GM18508 (cell line): ENCODE results near the gene DYNC2I2.
"Not testable (repeated sequence)": the region's sequence is repeated elsewhere in the genome, so short reads cannot be mapped to it uniquely, and the experiment has no call there.

Source experiments
- ATAC-seq: cut with Tn5 transposase; IDR thresholded peaks from one replicate; pipeline ENCODE4 v1.9.1; 2021; ENCODE audit warnings: moderate number of reproducible peaks; ENCODE audit not compliant: insufficient read depth, unreplicated experiment

Gene DYNC2I2

DNA sequence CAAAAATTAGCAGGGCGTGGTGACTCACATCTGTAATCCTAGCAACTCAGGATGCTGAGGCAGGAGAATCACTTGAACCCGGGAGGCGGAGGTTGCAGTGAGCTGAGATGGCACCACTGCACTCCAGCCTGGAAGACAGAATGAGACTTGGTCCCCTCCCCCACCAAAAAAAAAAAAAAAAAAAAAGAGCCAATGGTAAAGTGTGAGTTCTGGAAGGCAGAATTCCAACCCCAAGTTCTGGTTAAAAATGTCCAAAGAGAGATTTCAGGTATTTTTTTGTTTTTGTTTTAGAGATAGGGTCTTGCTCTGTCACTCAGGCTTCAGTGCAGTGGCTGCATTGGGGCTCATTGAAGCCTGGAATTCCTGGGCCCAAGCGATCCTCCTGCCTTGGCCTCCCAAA, 30.8 kb upstream of the DYNC2I2 start:
- no peak for ATAC-seq

DNA sequence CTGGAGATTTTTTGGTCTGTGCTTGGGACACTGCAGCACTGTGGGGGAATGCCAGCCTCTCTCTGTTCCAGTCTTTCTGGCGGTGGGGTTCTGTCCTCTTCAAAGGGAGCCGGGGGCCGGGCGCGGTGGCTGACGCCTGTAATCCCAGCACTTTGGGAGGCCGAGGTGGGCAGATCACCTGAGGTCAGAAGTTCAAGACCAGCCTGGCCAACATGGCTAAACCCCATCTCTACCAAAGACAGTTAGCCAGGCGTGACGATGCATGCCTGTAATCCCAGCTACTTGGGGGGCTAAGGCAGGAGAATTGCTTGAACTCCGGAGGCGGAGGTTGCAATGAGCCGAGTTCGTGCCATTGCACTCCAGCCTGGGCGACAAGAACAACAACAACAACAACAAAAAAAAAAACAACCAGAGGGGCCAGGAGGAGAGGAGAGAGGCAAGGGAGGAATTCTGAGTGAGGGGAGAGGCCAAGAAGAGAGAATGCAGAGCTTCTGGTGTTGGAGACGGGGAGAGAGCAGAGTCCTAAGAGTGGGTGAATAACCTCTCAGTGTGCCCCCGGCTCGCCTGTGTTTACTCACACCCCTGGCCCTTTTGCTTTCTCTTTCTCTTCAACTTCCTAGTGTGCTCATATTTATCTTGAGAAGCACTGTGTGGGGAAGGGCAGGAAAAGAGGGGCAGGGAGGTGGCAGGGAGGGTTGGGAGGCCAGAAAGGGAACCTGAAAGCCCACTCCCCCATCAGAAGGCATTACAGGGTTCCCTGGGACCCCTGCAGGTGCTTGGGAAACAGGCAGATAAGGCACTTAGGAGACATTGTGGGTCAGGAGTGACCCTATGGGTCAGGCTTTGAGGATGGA, 29.2 kb upstream of the DYNC2I2 start:
- no peak for ATAC-seq

DNA sequence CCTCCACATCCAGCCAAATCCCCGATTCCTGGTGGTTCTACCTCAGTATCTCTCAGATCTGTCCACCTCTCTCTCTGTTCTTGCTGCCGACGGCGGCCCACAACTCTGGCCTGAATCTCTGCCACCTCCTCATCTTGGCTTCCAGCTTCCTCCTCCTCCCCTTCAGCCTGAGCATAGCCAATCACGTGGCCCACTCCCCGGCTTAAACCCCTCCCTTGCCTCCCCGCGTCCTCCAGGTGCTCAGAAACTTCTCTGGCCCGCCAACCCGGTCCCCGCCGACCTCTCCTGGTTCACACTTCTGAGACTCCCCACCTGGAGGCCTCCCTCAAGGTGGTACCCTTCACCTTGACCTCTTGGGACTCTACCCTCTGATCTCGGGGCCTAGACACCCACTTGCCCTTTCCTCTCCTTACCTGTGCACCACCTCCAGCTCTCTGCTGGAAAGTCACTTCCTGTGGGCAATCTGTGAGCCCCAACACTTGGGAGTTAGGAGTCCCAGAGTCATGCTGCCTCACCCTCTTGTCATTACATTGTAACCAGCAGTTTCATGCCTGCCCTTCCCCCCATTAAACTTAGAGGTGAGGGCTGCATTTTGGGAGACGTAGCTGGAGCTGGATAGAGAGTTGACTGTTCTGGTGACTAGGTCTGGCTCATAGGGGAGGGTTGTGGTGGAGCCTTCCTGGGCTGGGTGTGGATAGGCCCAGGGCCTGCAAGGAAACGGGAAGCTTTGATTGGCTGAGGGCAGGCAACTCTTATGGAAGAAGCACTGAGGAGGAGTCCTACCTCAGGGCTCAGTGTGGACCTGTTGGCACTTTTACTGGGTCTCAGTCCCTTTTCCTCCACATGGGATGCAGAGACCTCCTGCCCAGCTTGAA, 27.9 kb upstream of the DYNC2I2 start:
- ATAC-seq, result no peak

DNA sequence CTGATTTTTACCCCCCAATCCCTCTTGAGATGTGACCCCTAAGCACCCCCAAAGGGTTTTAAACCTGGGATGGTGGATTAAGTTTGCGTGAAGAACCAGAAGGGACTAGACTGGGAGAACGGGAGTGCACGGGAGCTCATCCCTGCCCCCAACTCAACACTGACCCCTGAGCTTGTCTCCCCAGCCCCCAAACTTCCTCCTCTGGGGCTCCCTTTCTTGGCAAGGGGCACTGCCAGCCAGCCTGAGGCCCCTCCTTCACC, 27.3 kb upstream of the DYNC2I2 start:
- ATAC-seq, result no peak

DNA sequence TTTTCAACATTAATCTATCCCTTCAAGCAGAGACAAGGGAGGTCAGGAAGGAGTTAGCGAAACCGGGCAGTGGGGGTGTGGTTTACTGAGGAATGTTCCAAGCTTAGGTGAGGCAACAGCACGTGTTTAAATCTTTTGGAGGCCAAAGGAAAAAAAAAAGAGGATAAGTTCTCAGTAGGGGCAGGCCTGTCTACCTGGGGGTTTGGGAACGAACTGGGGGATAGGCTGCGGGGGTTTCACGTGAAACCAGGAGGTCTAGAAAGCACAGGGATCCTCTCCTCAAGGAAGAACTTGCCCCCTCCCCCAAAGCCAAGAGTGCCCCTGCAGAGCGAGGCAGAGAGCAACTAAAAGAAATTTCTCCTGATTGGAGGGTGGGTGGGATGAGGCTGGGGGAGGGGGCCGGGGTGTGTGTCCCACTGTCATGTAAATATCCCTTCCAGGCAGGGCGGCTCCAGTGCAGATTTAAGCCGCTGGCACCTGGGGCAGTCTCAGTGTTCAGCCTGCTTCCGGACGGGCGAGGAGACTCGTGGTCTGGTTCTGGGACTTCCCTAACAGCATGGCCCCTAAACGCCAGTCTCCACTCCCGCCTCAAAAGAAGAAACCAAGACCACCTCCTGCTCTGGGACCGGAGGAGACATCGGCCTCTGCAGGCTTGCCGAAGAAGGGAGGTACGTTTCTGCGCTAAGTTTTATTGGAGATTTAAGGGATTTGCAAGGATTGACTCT, 26.9 kb upstream of the DYNC2I2 start:
- ATAC-seq, result no peak

DNA sequence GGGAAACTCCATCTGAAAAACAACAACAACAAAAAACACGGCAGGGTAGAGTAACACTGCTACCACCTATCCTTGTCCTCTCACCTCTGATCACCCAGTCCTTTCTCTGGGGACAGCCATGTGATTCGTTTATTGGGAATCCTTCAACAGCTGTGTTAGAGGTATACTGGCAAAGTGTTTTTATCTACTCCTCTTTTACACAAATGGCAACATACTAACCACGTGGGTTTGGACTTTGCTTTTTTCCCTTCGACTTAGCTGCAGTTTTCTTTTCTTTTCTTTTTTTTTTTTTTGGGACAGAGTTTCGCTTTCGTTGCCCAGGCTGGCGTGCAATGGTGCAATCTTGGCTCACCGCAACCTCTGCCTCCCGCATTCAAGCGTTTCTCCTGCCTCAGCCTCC, 21.1 kb upstream of the DYNC2I2 start:
- no peak for ATAC-seq

DNA sequence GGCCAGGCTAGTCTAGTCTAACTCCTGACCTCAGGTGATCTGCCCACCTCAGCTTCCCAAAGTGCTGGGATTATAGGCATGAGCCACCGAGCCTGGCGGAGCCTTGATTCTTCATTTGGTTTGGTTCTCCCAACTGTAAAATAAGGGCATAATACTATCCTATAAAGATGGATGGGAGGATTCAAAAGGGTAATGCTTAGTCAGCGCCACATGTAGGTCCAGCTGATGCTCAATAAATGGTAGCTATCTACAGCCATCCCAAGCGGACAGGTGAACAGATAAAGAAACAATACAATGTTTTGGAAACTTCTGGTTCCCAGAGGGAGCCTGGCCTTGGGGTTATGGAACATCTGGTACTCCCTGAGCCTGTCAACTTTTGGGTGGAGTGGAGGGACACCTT, 18.7 kb upstream of the DYNC2I2 start:
- ATAC-seq, result no peak

DNA sequence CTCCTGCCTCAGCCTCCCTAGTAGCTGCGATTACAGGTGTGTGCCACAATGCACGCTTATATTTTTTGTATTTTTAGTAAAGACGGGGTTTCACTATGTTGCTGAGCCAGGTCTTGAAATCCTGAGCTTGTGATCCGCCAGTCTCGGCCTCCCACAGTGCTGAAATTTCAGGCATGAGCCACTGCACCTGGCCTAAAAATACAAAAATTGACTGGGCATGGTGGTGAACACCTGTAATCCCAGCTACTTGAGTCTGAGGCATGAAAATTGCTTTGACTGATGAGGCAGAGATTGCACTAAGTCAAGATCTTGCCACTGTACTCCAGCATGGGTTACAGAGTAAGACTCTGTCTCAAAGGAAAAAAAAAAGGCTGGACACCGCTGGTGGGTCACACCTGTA, 13.1 kb upstream of the DYNC2I2 start:
- no peak for ATAC-seq

DNA sequence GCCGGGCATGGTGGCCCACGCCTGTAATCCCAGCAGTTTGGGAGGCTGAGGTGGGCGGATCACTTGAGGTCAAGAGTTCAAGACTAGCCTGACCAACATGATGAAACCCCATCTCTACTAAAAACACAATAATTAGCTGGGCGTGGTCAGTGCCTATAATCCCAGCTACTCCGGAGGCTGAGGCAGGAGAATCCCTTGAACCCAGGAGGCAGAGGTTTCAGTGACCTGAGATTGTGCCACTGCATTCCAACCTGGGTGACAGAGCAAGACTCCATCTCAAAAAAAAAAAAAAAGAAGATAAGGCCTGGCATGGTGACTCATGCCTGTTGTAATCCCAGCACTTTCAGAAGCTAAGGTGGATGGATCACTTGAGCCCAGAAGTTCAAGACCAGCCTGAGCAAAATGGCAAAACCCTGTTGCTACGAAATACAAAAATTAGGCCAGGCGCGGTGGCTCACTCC, 9.9 kb upstream of the DYNC2I2 start:
- ATAC-seq, result not testable (repeated sequence)

DNA sequence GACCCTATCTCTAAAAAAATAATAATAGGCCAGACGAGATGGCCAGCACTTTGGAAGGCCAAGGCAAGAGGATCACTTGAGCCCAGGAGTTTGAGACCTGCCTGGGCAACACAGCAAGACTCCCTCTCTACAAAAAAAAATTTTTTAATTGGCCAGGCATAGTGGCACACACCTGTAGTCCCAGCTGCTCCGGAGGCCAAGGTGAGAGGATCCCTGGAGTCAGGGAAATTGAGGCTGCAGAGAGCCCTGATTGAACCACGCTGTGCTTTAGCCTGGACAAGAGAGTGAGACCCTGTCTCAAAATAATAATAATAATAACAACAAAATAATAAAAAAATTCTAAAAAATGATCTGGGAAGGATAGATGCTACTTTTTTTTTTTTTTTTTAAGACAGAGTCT, 1.1 kb upstream of the DYNC2I2 start:
- ATAC-seq, result no peak

DNA sequence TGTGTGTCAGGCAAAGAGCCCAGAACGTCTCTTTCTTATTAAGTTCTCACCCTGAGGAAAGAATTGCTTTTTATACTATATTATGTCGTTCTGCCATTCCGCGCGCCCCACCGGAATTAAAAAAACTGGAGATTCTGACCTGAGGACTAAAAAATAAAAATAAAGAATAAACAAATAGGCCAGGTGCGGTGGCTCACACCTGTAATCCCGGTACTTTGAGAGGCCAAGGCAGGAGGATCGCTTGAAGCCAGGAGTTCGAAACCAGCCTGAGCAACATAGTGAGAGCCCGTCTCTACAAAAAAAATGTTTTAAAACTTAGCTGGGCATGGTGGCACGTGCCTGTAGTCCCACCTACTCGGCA, 677 bp upstream of the DYNC2I2 start:
- no peak for ATAC-seq

DNA sequence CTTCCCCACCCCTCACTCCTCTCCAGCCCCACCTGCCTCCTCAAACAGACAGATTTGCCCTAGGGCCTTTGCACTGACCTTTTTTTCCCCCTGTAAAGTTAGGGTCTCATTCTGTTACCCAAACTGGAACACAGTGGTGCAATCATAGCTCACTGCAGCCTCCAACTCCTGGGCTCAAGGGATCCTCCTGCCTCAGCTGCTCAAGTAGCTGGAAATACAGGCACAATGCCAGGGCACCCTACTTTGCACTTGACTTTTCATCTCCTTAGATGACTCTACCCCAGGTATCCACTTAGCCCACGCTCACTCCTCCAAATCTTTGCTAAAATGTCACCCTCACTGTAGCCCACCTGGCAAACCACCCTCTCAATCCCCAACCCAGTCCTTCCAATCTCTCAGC, 2.2 kb downstream of the DYNC2I2 start:
- ATAC-seq, result no peak

DNA sequence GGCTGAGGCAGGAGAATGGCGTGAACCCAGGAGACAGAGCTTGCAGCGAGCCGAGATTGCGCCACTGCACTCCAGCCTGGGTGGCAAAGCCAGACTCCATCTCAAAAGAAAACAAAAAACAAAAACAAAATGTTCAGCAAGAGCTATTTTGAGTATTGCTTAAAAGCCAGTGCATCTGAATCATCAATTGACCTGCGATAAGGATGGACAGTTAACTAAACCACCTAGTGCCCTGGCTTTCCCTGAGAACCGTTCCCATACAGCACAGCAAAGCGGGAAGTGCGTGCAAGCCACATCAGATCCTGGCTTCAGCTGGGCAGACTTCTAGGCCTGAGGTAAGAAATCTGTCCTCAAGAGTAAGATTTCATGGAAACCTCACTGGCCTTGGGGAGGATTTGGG, 2.7 kb downstream of the DYNC2I2 start:
- ATAC-seq, result no peak

DNA sequence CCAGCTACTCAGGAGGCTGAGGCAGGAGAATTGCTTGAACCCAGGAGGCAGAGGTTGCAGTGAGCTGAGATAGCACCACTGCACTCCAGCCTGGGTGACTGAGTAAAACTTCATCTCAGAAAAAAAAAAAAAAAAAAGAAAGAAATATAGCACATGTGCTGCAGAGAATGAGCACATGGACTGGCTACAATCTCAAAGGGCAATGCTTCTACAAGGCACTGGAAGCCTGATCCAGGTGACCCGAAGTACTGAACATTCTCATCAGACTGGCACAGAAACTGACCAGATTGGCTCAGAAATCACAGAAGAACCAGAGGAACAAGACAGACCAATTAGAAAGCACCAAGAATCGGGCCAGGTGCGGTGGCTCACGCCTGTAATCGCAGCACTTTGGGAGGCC, 4.8 kb downstream of the DYNC2I2 start:
- no peak for ATAC-seq

DNA sequence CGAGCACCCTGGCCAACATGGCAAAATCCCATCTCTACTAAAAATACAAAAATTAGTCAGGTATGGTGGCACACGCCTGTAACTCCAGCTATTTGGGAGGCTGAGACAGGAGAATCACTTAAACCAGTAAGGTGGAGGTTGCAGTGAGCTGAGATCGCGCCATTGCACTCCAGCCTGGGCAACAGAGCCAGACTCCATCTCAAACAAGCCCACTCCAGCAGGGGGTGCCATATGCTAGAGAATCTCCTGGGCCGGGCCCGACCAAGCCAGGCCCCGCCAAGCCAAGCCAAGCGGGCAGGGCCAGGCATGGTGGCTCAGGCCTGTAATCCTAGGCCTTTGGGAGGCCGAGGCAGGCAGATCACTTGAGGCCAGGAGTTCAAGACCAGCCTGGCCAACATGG, 8.4 kb downstream of the DYNC2I2 start:
- not testable (repeated sequence) for ATAC-seq

DNA sequence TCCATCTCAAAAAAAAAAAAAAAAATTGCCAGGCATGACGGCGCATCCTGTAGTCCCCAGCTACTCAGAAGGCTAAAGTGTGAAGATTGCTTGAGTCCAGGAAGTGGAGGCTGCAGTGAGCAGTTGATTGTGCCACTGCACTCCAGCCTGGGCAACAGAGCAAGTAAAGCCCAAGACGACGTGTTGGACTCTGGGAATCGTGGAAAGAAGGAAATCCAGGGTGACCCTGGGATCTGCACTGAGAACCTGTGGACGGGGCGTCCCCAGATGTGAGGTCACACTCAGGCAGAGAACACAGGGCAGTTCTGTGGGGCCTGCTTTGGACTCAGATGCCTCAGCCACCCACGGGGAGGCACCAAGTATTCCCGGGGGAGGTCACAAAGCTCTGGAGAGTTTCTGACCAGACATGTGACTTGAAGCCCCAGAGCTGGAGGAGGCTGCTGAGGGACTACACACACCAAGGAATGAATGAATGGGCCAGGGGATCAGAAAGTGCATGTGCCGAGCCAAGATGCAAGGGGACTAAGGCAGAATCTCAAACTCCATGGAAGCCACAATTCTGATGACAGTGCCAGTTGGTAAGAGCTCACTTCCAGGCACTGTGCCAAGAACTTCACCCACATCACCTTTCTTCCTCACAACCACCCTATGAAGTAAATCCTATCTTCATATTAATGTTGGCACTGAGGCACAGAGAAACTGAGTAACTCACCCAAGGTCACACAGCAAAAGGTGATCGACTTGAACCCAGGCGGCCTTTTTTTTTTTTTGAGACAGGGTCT, 12.9 kb downstream of the DYNC2I2 start:
- ATAC-seq, result no peak

DNA sequence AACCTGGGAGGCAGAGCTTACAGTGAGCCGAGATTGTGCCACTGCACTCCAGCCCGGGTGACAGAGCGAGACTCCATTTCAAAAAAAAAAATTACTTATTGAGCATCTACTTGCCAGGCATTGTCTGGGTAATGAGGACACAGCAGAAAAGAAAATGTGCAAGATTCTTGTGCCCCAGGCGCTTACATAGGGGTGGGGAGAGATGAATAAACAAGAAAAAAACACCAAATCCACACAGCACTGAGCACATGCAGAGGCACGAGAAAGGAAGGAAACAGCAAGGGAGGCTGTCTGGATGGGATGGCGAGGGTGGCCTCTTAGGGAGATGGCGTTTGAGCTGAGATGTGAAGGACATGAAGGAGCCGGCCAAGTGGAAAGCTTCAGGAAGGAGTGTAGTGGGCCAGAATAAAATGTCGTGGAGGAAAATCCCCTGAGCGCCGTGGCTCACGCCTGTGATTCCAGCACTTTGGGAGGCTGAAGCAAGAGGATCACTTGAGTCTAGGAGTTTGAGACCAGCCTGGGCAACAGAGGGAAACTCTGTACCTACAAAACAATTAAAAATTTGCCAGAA, 13.9 kb downstream of the DYNC2I2 start:
- ATAC-seq, result no peak

DNA sequence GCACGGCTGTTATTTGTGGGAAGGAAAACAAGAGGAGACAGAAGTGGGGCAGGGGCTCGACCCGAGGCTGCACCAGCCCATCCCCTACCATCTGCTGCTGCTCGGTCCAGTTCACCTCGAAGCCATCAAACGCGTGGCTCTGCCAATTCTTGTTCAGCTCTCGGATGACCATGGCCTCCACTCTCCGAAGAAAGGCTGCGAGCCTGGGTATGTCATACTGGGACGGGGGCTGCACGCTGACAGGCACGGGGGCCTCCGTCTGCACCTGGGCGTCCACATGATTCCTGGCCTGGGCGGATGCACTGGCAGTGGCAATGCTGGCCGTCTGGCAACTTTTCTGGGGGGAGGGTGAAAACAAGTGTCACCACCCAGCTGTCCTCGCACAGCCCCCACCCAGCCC, 16.0 kb downstream of the DYNC2I2 start:
- ATAC-seq, result no peak

DNA sequence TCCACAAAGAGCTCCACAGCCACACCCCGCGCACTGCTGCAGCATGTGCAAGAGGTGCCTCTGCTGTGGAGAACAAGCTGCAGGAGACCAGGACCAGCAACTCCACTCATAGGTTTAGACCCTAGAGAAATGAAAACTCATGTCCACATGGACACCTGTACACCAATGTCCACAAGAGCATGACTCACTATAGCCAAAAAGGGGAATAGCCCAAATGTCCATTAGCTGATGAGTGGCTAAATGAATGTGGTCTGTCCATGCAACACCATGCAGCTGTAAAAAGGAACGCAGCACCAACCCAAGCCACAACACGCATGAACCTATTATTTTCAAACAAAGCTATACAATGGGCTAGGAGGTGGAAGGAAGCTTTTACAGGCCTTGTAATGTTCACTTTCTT, 18.1 kb downstream of the DYNC2I2 start:
- no peak for ATAC-seq

DNA sequence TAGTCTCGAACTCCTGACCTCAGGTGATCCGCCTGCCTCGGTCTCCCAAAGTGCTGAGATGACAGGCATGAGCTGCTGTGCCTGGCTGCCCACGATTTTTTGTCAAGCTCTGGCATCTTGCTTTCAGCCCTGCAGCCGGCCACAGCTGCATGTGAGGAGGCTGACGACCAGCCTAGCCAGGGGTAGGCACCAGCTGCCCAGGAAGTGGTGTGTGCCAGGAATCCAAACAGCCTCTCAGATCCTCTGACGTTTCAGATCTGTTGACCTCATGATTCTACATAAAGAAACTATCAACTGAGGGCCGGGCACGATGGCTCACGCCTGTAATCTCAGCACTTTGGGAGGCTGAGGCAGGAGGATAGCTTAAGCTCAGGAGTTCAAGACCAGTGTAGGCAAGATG, 19.0 kb downstream of the DYNC2I2 start:
- ATAC-seq, result no peak
